HG02884 (cell line): ENCODE data around the gene DCTN2.

ENCODE experiments used
- ATAC-seq: cut with Tn5 transposase; IDR thresholded peaks from one replicate; pipeline ENCODE4 v1.9.1; 2021; ENCODE audit warnings: mild to moderate bottlenecking, moderate library complexity; ENCODE audit not compliant: unreplicated experiment

The DCTN2 gene

GRCh38 chr12:57491393-57492280 is 55.4 kb downstream of the DCTN2 start:
- no peak for ATAC-seq

DNA sequence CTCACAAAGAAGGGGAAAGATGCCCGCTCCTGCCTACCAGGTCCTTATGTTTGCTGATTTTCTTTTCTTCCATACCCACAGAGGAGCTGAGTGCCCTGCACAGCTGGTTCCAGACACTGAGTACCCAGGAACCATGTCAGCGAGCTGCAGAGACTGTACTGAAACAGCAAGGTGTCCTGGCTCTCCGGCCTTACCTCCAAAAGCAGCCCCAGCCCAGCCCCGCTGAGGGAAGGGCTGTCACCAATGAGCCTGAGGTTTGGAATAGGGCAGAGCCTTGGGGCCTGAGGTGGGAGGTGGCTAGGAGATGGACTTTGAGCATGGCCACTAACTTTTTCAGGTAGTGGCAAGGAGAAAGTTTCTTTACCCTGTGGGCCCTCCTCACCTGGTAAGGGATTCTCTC is 56.9 kb downstream of the DCTN2 start:
- ATAC-seq, result no peak

DNA sequence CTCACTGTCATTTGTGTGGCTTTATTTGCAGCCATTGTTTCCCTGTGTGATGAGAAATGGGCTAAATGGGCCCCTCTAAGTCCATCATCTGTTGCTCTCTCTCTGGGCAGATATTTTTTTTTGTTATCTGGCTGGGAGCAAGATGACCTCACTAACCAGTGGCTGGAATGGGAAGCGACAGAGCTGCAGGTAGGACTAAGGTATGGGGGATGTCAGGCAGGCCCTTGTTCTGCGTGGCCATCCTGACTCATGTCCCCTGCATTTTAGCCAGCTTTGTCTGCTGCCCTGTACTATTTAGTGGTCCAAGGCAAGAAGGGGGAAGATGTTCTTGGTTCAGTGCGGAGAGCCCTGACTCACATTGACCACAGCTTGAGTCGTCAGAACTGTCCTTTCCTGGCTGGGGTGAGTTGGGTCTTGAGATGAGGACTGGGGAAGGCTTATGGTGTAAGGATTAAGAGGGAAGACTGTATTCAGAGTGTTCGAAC is 57.8 kb downstream of the DCTN2 start:
- no peak for ATAC-seq

- no peak for ATAC-seq
Observed at GRCh38 chr12:57488402-57489156, 58.4 kb downstream of the DCTN2 start.

DNA sequence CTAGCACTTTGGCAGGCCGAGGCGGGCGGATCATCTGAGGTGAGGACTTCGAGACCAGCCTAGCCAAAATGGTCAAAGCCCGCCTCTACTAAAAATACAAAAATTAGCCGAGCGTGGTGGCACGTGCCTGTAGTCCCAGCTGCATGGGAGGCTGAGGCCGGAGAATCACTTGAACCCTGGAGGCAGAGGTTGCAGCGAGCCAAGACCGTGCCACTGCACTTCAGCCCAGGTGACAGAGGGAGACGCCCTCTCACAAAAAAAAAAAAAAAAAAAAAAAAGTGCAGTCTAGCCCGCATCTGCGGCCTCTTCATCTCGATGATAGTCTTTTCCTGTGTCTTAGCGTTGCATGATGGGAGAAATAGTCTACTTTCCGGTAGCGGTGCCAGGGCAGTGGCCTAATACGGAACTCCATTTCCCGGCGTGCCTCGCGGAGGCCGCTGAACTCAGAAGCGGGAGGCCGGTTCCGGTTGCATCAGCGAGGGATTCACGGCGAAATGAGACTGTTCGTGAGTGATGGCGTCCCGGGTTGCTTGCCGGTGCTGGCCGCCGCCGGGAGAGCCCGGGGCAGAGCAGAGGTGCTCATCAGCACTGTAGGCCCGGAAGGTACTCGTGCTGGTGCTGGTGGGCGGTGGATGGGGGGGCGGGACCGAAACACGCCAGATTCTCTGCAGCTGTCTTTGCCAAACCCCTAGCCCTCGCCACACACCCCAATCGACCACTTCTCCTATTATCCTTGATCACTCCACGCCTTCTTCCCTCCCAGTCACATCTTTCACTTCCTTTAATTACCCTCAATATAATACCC is 59.2 kb downstream of the DCTN2 start, which contains the start of gene MARS1:
TSS of gene MARS1 (plus strand) at position 472 of the 805 bp plus-strand sequence. CDS start at position 495, 23 bp downstream.
- peak; percentile 97 for ATAC-seq

DNA sequence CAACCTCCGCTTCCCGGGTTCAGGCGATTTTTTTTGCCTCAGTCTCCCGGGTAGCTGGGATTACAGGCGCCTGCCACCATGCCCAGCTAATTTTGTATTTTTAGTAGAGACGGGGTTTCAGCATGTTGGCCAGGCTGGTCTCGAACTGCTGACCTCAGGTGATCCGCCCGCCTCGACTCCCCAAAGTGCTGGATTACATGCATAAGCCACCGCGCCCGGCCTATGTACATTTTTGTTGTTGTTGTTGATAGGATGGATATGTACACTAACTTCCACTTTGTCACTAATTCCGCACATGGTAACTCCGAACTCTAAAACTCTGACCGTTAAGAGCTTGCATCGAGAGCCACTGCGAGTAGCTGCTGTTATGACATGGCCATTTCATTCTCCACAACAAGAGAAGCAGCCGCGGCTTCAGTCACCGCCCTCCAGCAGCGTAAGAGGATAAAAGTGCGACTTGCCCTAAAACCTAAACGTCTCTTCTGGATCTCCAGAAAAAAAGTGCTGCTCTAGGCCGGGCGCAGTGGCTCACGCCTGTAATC is 59.9 kb downstream of the DCTN2 start:
- no peak for ATAC-seq

DNA sequence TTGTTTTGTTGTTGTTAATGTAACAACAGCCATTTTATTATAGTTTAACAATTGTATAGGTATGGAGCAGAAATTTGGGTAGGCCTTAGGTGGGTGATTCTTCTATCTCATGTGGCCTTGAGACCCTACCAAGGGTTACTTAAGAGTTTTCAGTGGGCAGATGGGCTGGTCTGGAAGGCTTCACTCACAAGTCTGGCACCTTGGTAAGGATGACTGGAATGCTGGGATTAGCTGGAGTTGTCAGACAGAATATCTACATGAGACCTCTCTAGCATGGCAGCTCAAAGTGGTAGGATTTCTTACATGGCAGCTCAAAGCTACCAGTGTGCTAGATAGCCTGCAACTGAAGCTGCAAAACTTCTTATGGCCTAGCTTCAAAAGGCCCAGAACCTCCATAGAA is 61.3 kb downstream of the DCTN2 start:
- ATAC-seq, result no peak

GRCh38 chr12:57483466-57483865 is 63.5 kb downstream of the DCTN2 start:
- ATAC-seq, result no peak

DNA sequence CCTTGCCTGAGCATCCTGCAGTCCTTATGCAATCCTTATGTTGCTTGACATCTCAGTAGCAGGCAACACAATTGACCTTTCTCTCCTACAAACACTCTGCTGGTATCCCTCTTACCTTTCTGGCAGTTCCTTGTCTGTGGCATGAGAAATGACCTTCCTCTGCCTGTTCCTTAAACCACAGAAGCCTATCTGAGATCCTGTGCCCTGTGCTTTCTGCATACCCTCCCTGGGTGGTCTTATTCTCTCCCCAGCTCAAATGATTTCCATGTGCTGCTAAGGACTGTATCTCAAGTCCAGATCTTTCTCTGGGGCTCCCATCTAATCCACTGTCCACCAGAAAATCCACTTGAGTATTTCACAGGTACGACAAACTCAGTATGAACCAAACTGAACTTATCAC is 65.3 kb downstream of the DCTN2 start:
- ATAC-seq, result no peak
